Cardiac fibroblast (primary cell): ENCODE results near the gene WASHC3.
"Not testable (repeated sequence)": the region's sequence is repeated elsewhere in the genome, so short reads cannot be mapped to it uniquely, and the experiment has no call there.

ENCODE experiments used
- DNase-seq, 2 donors: peaks; one replicate each; pipeline versions ENCODE4 v3.0.0 to v3.0.0-alpha.2; 2010; ENCODE audit warnings: low read depth in 2 of 2
- H3K4me3 ChIP-seq, 2 donors: replicated peaks in 1 of 2; 1 replicate in 1 of 2; 2 replicates in 1 of 2; pipeline ENCODE4 v1.5.1; 2011; ENCODE audit warnings: low read depth in 2 of 2, low read length in 2 of 2, mild to moderate bottlenecking in 2 of 2, moderate library complexity in 1 of 2
- CTCF ChIP-seq: IDR thresholded peaks from one replicate; pipeline ENCODE4 v1.5.1; 2011; ENCODE audit warnings: low read depth, mild to moderate bottlenecking, low read length, inconsistent platforms

Gene WASHC3

DNA sequence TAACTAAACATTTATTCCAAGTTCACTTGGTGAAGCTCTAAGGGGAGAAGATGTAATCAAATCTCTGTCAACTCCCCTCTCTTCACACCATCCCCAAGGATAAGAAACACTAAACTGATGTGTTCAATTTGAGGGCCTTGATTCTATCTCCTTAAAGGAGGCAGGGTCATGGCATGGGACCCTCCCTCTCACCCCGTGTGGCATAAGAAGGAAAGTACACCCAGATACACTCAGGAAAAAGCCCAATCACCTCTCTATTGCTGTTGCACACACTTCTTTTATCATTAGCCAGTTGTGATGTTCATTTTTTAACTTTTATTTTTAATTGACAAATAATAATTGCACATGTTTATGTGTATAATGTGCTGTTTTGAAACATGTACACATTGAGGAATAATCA, 35.1 kb downstream of the WASHC3 start:
- no peak for TF ChIP-seq CTCF
- DNase-seq: no peak

DNA sequence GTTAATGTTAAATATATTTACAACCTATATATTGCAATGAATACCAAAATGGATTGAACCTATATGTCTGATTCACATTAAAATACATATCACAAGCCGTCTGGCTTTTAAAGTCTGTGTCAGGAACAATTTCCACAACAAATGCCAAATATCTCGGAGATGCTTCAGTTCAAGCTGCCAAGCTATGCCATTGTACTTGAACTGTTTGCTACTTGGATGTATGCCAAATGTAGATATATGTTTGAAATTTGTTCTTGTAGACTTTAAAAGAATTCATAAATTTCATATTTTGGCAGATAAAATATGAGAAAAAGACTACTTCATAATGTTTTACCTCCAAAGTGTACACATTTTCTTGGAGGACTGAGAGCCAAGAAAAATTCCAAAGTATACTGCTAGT, 37.0 kb downstream of the WASHC3 start:
- DNase-seq: peak; percentile 8 to 57
- TF ChIP-seq CTCF: no peak
- H3K4me3 ChIP-seq: no peak overlapping the region

More for the DNA sequence above, 35.1 kb downstream of the WASHC3 start:
- no peak overlapping the region for H3K4me3 ChIP-seq

DNA sequence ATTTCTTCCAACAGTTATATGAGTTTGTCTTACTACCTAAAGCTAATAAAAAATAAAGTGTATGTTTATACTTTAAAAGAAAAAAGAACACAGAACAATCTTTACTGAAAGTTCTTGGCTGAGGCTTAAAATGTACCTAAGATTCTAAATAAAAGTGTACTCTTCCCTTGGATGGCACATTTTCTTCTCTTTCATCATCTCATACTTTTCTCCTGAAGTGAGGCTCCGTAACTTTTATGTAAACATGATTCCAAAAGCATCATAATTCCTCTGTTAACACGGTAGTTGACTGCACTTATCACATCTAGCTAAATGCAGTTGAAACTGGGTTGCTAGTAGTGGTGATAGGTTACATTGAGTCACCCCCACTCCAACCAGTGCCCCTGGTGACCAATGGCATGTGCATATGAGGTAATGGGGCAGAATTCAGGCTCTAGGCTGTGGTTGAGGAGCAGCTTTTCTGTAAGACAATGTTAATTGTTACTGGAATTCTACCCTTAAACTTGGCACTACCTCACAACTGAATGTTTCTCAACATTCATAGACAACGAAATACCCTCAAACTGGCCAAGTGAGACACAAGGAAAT, 38.4 kb downstream of the WASHC3 start:
- DNase-seq: peak; percentile 46 to 76
- TF ChIP-seq CTCF: no peak
- no peak overlapping the region for H3K4me3 ChIP-seq

GRCh38 chr12:102022286-102022685, 39.5 kb downstream of the WASHC3 start:
- H3K4me3 ChIP-seq: no peak overlapping the region
- no peak for DNase-seq
- TF ChIP-seq CTCF: no peak

GRCh38 chr12:102021540-102022246, 40.1 kb downstream of the WASHC3 start:
- DNase-seq: no peak
- TF ChIP-seq CTCF: no peak
- no peak overlapping the region for H3K4me3 ChIP-seq

GRCh38 chr12:102018607-102019006, 43.2 kb downstream of the WASHC3 start:
- not testable (repeated sequence) for DNase-seq, H3K4me3 ChIP-seq

DNA sequence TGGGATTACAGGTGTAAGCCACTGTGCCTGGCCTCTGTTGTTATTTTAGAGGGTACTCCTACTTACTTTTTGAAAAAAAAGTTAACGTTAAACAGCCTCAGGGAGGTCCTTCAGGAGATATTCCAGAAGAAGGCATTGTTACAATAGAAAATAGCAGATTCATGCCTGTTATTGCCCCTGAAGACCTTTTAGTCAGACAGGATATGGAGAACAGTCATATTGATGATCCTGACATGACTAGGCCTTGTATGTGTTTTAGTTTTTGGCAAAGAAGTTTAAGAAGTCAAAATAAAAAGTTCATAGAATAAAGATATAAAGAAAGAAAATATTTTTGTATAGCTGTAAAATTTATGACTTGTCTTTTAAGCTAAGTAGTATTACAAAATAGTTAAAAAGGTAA, 45.3 kb downstream of the WASHC3 start:
- peak in 1 of 2 donors; percentile 16 for DNase-seq
- no peak for TF ChIP-seq CTCF
- no peak overlapping the region for H3K4me3 ChIP-seq
